B cell (primary cell): ENCODE data around the gene CSMD2. TPM values are rescaled to one million over a fixed set of nuclear protein-coding genes. Genes with fewer than 3 reads are reported as not detected.

ENCODE experiments used
- ATAC-seq: fragments of 200-7000 bp; cut with Tn5 transposase; one replicate; pipeline ENCODE4 v1.10.0; 2021; ENCODE audit warnings: low read depth, mild to moderate bottlenecking, moderate number of reproducible peaks, moderate library complexity
- CTCF ChIA-PET: fragments of 350-600 bp; sonication (Branson Sonifier 250); formaldehyde crosslinking; loops from one replicate; lab custom pipeline; 2021; ENCODE audit warnings: antibody characterized with exemption, inconsistent platforms; lab: Charles Lee
- POLR2A ChIA-PET: fragments of 350-600 bp; sonication (Branson Sonifier 250); formaldehyde crosslinking; loops from one replicate; lab custom pipeline; 2021; ENCODE audit warnings: antibody characterized with exemption; lab: Charles Lee
- DNase-seq: peaks from one replicate; pipeline ENCODE4 v3.0.0; 2013
- H2AFZ ChIP-seq: 2 replicates; pipeline ENCODE4 v1.6.1; 2012; ENCODE audit warnings: mild to moderate bottlenecking, low read depth, low read length; ENCODE audit not compliant: insufficient read depth, poor library complexity, severe bottlenecking
- H3K27ac ChIP-seq, 2 donors: 1 replicate in 1 of 2; 2 replicates in 1 of 2; pipeline ENCODE4 v1.5.1; 2012 to 2013; ENCODE audit warnings: low read length in 2 of 2, mild to moderate bottlenecking in 2 of 2, moderate library complexity in 1 of 2
- H3K27me3 ChIP-seq, 4 experiments: fragments of 200-600 bp in 1 of 4; sonication (generic) in 1 of 4; replicated peaks in 1 of 4; 1 replicate in 2 of 4; 2 replicates in 2 of 4; pipeline versions ENCODE4 v1.6.1 to v1.7.0; 2013 to 2016; ENCODE audit warnings: low read length in 3 of 4, mild to moderate bottlenecking in 2 of 4, mixed read lengths in 1 of 4, moderate library complexity in 1 of 4; ENCODE audit not compliant: insufficient read depth in 4 of 4, control insufficient read depth in 3 of 4; ENCODE audit errors: control extremely low read depth in 1 of 4
- H3K36me3 ChIP-seq, 2 experiments: replicated peaks in 1 of 2; 1 replicate in 1 of 2; 2 replicates in 1 of 2; pipeline versions ENCODE4 v1.6.1 to v1.7.1; 2013; ENCODE audit warnings: low read length in 1 of 2; ENCODE audit not compliant: insufficient read depth in 2 of 2, control insufficient read depth in 1 of 2; ENCODE audit errors: control extremely low read depth in 1 of 2, extremely low read depth in 1 of 2
- H3K4me1 ChIP-seq, 2 donors: fragments of 200-600 bp in 1 of 2; sonication (generic) in 1 of 2; 1 replicate in 1 of 2; 2 replicates in 1 of 2; pipeline versions ENCODE4 v1.5.1 to v1.6.1; 2013 to 2017; ENCODE audit warnings: low read length in 2 of 2; ENCODE audit not compliant: control insufficient read depth in 2 of 2, insufficient read depth in 2 of 2
- H3K4me2 ChIP-seq: replicated peaks from 2 replicates; pipeline ENCODE3; 2012; ENCODE audit warnings: mild to moderate bottlenecking, low read depth, low read length; ENCODE audit not compliant: poor library complexity, severe bottlenecking
- H3K4me3 ChIP-seq, 5 experiments: fragments of 200-600 bp in 1 of 5; sonication (generic) in 1 of 5; 1 replicate in 3 of 5; 2 replicates in 2 of 5; pipeline versions ENCODE4 v1.5.1 to v1.7.0; 2011 to 2016; ENCODE audit warnings: low read length in 4 of 5, mild to moderate bottlenecking in 4 of 5, low read depth in 2 of 5, control low read depth in 1 of 5, moderate library complexity in 1 of 5; ENCODE audit not compliant: insufficient read depth in 1 of 5; ENCODE audit errors: control extremely low read depth in 1 of 5, extremely low read depth in 1 of 5
- H3K79me2 ChIP-seq: fragments of 200-600 bp; sonication (generic); one replicate; pipeline ENCODE4 v1.6.0; 2016; ENCODE audit warnings: low read length; ENCODE audit not compliant: control insufficient read depth, insufficient read depth
- H3K9ac ChIP-seq: fragments of 200-600 bp; sonication (generic); 2 replicates; pipeline ENCODE4 v1.6.1; 2017; ENCODE audit warnings: mild to moderate bottlenecking, low read length, moderate library complexity
- H3K9me3 ChIP-seq, 3 donors: one replicate each; pipeline versions ENCODE4 v1.6.1 to v1.7.1; 2013; ENCODE audit warnings: low read length in 2 of 3; ENCODE audit not compliant: control insufficient read depth in 2 of 3, insufficient read depth in 1 of 3; ENCODE audit errors: control extremely low read depth in 1 of 3
- H4K20me1 ChIP-seq: 2 replicates; pipeline ENCODE4 v1.6.0; 2012; ENCODE audit warnings: mild to moderate bottlenecking, low read length; ENCODE audit not compliant: insufficient read depth, control insufficient read depth, poor library complexity, severe bottlenecking
- H3K27ac Mint-ChIP-seq: one replicate; pipeline ENCODE4 v1.8.0; 2021; ENCODE audit warnings: mixed read lengths
- H3K27me3 Mint-ChIP-seq: one replicate; pipeline ENCODE4 v1.8.0; 2021; ENCODE audit warnings: mixed read lengths
- H3K4me1 Mint-ChIP-seq: one replicate; pipeline ENCODE4 v1.8.0; 2021; ENCODE audit warnings: mixed read lengths
- H3K4me3 Mint-ChIP-seq: one replicate; pipeline ENCODE4 v1.8.0; 2021; ENCODE audit warnings: mixed read lengths
- H3K9me3 Mint-ChIP-seq: one replicate; pipeline ENCODE4 v1.8.0; 2022; ENCODE audit warnings: mixed read lengths; ENCODE audit not compliant: insufficient read depth
- CTCF ChIP-seq: fragments of 200-600 bp; IDR thresholded peaks from one replicate; pipeline ENCODE4 v1.8.0; 2022; ENCODE audit warnings: antibody characterized with exemption, mild to moderate bottlenecking
- EZH2 ChIP-seq: IDR thresholded peaks from 2 replicates; pipeline ENCODE4 v1.6.1; 2012; ENCODE audit warnings: borderline replicate concordance, low read depth, mild to moderate bottlenecking, moderate library complexity, low read length; ENCODE audit not compliant: insufficient read depth, poor library complexity, severe bottlenecking
- whole genome bisulfite sequencing: methylation state at CpG from one replicate; pipeline ENCODE4 v1.1.5; 2013; ENCODE audit warnings: missing lambda C conversion rate; ENCODE audit not compliant: insufficient coverage; 5-methylcytosine and 5-hydroxymethylcytosine counted together
- intact Hi-C: fragments of 100-400 bp; cut with micrococcal nuclease; formaldehyde crosslinking; loops from one replicate; pipeline ENCODE4 v1.10.0; 2022
- polyA plus RNA-seq: library from polyadenylated mRNA; depleted of rRNA; stranded (reverse); fragments of >200 nt; gene quantifications from 2 replicates; pipeline ENCODE4 v1.2.3, GENCODE V29; 2012
- total RNA-seq, 2 donors: library from RNA; stranded (reverse); fragments of 120-200 nt in 1 of 2; gene quantifications; 1 replicate in 1 of 2; 2 replicates in 1 of 2; pipeline versions ENCODE4 v1.2.3 to v1.2.4, GENCODE V29; 2013 to 2022

The CSMD2 gene
- total and polyA plus RNA-seq, 2 donors (not counting 1 experiment from before 2014, with no cell fraction given), result not detected

DNA sequence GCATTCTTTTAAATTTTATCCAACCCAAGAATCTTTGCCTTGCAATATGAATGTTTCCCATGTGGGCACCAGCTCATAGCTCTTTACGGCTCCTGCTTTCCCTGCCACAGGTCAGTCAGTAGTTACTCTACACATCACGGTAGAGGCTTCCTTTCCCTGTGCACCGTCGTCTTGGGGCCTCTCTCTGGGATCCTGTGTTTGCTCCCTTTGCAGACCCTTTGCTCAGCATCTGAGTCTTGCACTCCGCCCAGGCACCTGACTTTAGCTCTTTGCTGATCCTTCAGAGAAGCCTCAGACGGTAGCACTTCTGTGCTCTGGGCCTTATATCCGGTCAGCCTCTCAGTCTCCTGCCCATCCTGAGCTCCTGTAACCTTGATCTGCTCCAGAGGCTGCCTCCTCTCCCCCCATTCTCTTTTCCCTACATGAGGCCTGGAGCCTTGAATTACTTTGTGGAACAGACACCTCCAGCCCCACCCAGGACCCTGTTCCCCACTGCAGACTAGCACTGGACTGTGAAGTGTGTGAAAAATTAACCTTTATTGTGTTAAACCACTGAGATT lies 484.7 kb downstream of the CSMD2 start:
- ChIA-PET CTCF (no interaction called here), POLR2A (no interaction called here)
- no peak overlapping the region for H3K4me3 ChIP-seq
- H3K9ac ChIP-seq, result no peak overlapping the region
- no peaks in the 10 kb centered on the region for H3K9me3 ChIP-seq
- Mint-ChIP-seq H3K27ac (no peak overlapping the region), H3K27me3 (peaks cover 17% of the 10 kb centered on the region), H3K4me3 (no peak overlapping the region), H3K9me3 (peaks cover 7% of the 10 kb centered on the region), H3K4me1 (no peaks in the 10 kb centered on the region)
- no peaks in the 10 kb centered on the region for H4K20me1 ChIP-seq
- TF ChIP-seq EZH2 (no peak), CTCF (no peak)
- intact Hi-C loops, result no loop called here
- ATAC-seq (no peak), DNase-seq (no peak)
- no peak overlapping the region for H2AFZ ChIP-seq
- H3K27me3 ChIP-seq, result peaks cover 0 to 5% (median 1%) of the 10 kb centered on the region in 4 experiments
- no peaks in the 10 kb centered on the region for H3K4me1 ChIP-seq
- H3K79me2 ChIP-seq, result no peaks in the 10 kb centered on the region
- no peaks in the 10 kb centered on the region for H3K36me3 ChIP-seq
- 85% methylated on average over 7 of the region's 7 CpGs for WGBS
- H3K4me2 ChIP-seq, result no peak overlapping the region
- H3K27ac ChIP-seq, result no peak overlapping the region

DNA sequence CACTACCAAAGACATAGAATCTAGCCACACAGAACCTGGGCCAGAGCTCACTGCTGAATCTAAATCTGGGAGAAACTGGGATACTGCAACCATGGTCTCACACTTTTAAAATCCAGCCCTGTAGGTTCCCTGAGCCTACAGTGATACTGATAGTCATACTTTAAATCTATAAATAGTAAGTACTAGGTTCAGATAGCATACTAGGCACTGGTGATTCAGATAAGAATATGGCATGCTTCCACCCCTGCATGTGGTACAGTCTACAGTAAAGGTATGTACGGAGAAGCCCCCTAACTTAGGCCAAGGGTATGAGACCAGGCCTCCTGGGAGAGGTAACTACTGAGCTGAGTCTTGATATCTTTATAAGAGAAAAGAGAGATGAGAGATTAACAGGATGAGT lies 494.5 kb downstream of the CSMD2 start:
- Mint-ChIP-seq H3K27me3 (peaks cover 31% of the 10 kb centered on the region), H3K27ac (no peak overlapping the region), H3K4me1 (no peaks in the 10 kb centered on the region), H3K4me3 (no peak overlapping the region), H3K9me3 (no peaks in the 10 kb centered on the region)
- Histone ChIP-seq H4K20me1 (no peaks in the 10 kb centered on the region), H3K4me2 (no peak overlapping the region), H3K9me3 (peaks cover 0 to 12% (median 0%) of the 10 kb centered on the region in 3 donors), H2AFZ (no peak overlapping the region), H3K9ac (no peak overlapping the region), H3K4me1 (no peaks in the 10 kb centered on the region), H3K36me3 (no peaks in the 10 kb centered on the region), H3K27ac (no peak overlapping the region), H3K4me3 (no peak overlapping the region), H3K79me2 (no peaks in the 10 kb centered on the region), H3K27me3 (no peaks in the 10 kb centered on the region)
- TF ChIP-seq CTCF, result no peak
- no peak for TF ChIP-seq EZH2
- ATAC-seq (no peak), DNase-seq (no peak)
- intact Hi-C loops, result no loop called here
- 89% methylated on average over 1 of the region's 1 CpG for WGBS
- ChIA-PET POLR2A (no interaction called here), CTCF (no interaction called here)
